AG09319 (cell line): ENCODE results near the gene CSNK2A2.

Experiments
- DNase-seq: peaks from one replicate; pipeline ENCODE4 v3.0.0-alpha.2; 2010; ENCODE audit warnings: low read depth; ENCODE audit errors: extremely low read depth
- CTCF ChIP-seq: IDR thresholded peaks from 2 replicates; pipeline ENCODE4 v1.5.1; 2011; ENCODE audit warnings: low read depth, mild to moderate bottlenecking, inconsistent platforms, low read length, moderate library complexity

The CSNK2A2 gene

GRCh38 chr16:58157951-58158540, 39.9 kb downstream of the CSNK2A2 start:
- DNase-seq, result no peak
- TF ChIP-seq CTCF, result no peak

DNA sequence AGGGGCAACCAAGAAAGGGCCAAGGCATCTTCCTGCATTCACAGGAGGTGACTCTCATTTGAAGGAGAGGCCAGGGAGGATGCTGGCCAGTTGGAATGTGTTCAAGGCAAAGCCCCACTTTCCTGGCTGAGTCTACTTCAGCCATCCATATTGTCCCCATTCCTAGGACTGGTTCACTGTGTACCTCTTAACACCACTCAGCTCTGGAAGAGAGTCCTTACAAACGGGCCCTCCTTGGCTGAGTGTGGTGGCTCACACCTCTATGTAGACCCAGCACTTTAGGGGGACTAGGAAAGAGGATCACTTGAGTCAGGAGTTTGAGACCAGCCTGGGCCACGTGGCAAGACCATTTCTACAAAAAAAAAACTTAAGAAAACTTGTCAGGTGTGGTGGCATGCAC, 40.7 kb downstream of the CSNK2A2 start:
- no peak for DNase-seq
- no peak for TF ChIP-seq CTCF

DNA sequence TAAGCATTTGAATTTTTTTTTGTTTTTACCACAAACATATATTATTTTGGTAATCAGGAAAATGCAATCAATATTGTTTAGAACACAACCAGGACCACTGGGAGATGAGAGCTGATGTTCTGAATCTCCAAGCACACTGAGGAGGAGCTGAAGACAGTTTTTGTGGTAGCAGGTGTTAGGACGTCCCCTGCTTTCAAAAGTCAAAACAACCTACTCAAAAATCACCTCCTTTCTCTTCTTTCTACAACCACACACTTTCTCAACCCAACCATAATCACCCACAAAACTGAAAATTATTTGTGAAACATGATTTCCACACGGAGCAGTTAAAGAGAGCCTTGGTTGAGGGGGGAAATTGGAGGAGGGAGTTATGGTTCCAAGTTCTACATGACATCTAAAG, 42.1 kb downstream of the CSNK2A2 start:
- no peak for DNase-seq
- TF ChIP-seq CTCF, result no peak

GRCh38 chr16:58154345-58154744, 43.6 kb downstream of the CSNK2A2 start:
- no peak for TF ChIP-seq CTCF
- no peak for DNase-seq

GRCh38 chr16:58152246-58152868, 45.5 kb downstream of the CSNK2A2 start:
- no peak for TF ChIP-seq CTCF
- DNase-seq, result no peak

DNA sequence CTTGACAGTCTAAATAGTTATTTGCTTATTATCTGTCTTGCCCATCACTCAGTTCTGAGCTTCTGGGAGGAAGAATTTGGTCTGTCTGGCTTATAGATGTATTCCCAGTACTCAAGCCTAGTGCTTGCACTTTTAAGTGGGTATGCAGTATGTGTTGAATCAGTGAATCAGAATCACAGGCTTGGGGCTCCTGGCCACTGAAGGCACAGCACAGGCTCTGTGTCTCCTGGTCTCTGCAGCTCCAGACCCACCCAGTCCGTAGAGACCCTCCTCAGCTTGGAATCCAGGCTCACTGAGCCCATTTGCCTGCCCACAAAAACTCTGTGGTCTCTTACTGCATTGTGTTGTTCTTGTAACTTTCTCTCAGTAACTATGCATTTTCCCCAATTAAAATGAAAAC, 49.4 kb downstream of the CSNK2A2 start:
- no peak for DNase-seq
- no peak for TF ChIP-seq CTCF

DNA sequence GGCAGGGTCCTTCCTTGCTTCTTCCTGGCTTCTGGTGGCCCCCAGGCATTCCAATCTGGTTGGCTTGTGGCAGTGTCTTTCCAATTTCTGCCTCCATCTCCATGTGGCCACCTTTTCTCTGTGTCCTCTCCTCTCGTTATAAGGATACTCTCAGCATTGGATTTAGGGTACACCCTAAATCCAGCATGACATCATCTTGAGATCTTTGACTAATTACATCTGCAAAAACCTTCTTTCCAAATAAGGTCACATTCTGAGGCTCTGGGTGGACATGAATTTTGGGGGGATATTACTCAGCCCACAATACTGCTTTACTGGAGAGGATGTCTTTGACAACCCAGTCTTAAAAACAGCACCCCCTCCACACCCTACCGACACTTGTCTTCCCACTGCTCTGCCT, 49.8 kb downstream of the CSNK2A2 start:
- no peak for TF ChIP-seq CTCF
- DNase-seq, result no peak
